ENCODE data around the gene SERPINB10. TPM values are rescaled to one million over a fixed set of nuclear protein-coding genes. Genes with fewer than 3 reads are reported as not detected.
A peak's percentile ranks its signal among the peaks of the same experiment; 100 is the strongest.

SERPINB10 gene
- total and polyA plus RNA-seq, 2 donors from 2014 or later = not detected

GRCh38 chr18:63860531-63860930, 47.2 kb upstream of the SERPINB10 start:
- DNase-seq (no peak), FAIRE-seq (no peak)
- intact Hi-C loops (cut with DNase I) = no loop called here
- Histone ChIP-seq H3K27me3 (ENCODE audit: control insufficient read depth, insufficient read depth, low read length) (no peaks in the 10 kb centered on the region), H3K27ac (ENCODE audit: low read depth in 2 of 2, low read length in 2 of 2) (no peak overlapping the region), H3K36me3 (ENCODE audit: control insufficient read depth in 2 of 3, insufficient read depth in 3 of 3, low read length in 3 of 3) (no peaks in the 10 kb centered on the region), H3K9ac (ENCODE audit: low read length in 3 of 3) (no peak overlapping the region), H3K4me1 (ENCODE audit: control insufficient read depth in 2 of 3, insufficient read depth in 2 of 3, low read depth in 1 of 3, low read length in 3 of 3) (no peaks in the 10 kb centered on the region), H3K9me3 (ENCODE audit: control insufficient read depth in 2 of 3, insufficient read depth in 1 of 3, low read length in 3 of 3) (peaks cover 0 to 2% (median 0%) of the 10 kb centered on the region in 3 donors), H3K4me3 (ENCODE audit: low read length in 3 of 3) (no peak overlapping the region)
- TF ChIP-seq, protein P1, sequence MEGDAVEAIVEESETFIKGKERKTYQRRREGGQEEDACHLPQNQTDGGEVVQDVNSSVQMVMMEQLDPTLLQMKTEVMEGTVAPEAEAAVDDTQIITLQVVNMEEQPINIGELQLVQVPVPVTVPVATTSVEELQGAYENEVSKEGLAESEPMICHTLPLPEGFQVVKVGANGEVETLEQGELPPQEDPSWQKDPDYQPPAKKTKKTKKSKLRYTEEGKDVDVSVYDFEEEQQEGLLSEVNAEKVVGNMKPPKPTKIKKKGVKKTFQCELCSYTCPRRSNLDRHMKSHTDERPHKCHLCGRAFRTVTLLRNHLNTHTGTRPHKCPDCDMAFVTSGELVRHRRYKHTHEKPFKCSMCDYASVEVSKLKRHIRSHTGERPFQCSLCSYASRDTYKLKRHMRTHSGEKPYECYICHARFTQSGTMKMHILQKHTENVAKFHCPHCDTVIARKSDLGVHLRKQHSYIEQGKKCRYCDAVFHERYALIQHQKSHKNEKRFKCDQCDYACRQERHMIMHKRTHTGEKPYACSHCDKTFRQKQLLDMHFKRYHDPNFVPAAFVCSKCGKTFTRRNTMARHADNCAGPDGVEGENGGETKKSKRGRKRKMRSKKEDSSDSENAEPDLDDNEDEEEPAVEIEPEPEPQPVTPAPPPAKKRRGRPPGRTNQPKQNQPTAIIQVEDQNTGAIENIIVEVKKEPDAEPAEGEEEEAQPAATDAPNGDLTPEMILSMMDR (IDR thresholded peaks at IDR 0.05; ENCODE audit: borderline replicate concordance, extremely low read depth, insufficient read depth) = no peak

DNA sequence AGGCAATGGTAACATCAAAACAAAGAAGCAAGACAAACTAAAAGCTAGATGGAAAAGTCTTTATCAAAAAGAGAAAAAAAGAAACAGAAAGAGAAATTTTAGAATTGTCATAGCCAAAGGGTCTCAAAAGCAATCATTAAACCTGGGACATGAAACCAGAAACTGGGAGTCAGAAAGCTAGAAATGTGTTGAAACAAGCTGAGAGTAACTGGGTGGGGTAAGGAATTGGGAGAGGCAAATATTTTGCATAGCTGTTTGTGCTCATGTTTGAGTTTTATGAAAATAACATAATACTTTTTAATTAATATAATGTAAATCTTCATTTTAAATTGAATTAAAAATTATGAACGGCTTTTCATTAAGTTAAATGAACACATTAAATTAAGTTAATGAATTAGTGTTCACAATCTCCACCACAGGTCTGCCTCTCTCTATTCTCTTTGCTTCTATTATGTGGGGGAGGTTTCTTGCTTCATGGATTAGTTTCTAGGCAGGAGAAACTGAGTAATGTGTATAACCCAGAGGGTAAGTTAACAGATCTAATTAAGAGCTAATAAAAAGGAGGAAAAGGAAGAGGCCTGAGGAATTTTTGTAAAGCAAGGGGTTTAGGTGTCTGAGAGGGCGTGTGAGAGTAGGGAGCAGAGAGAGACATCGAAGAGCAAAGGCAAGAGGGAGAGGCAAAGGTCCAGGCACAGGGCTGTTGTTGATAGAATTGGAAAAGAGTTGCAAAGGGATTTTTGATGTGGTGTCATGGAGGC, 40.2 kb upstream of the SERPINB10 start:
- no peak overlapping the region for H3K27ac ChIP-seq (ENCODE audit: low read depth in 2 of 2, low read length in 2 of 2)

DNA sequence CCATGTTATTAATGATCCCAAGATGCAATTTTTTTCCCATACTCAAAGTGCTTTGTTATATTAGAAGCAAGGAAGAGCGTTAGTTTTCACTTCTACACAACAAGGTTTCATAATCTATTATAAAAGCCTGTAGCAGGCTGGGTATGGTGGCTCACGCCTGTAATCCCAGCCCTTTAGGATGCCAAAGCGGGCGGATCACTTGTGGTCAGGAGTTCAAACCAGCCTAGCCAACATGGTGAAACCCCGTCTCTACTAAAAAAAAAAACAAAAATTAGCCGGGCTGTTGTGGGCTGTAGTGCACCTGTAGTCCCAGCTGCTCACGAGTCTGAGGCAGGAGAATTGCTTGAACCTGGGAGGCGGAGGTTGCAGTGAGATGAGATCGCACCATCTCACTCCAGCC, 39.2 kb upstream of the SERPINB10 start:
- Histone ChIP-seq H3K27me3 (ENCODE audit: control insufficient read depth, insufficient read depth, low read length) (no peaks in the 10 kb centered on the region), H3K36me3 (ENCODE audit: control insufficient read depth in 2 of 3, insufficient read depth in 3 of 3, low read length in 3 of 3) (no peaks in the 10 kb centered on the region), H3K9me3 (ENCODE audit: control insufficient read depth in 2 of 3, insufficient read depth in 1 of 3, low read length in 3 of 3) (no peaks in the 10 kb centered on the region), H3K4me3 (ENCODE audit: low read length in 3 of 3) (no peak overlapping the region), H3K9ac (ENCODE audit: low read length in 3 of 3) (no peak overlapping the region), H3K27ac (ENCODE audit: low read depth in 2 of 2, low read length in 2 of 2) (no peak overlapping the region), H3K4me1 (ENCODE audit: control insufficient read depth in 2 of 3, insufficient read depth in 2 of 3, low read depth in 1 of 3, low read length in 3 of 3) (no peaks in the 10 kb centered on the region)
- TF ChIP-seq, protein P1 (IDR thresholded peaks at IDR 0.05; ENCODE audit: borderline replicate concordance, extremely low read depth, insufficient read depth) = no peak
- FAIRE-seq (no peak), DNase-seq (no peak)
- intact Hi-C loops (cut with DNase I) = no loop called here

More for the DNA sequence above, 40.2 kb upstream of the SERPINB10 start:
- intact Hi-C loops (cut with DNase I) = no loop called here
- H3K36me3 ChIP-seq (ENCODE audit: control insufficient read depth in 2 of 3, insufficient read depth in 3 of 3, low read length in 3 of 3) = no peaks in the 10 kb centered on the region
- no peak overlapping the region for H3K9ac ChIP-seq (ENCODE audit: low read length in 3 of 3)
- no peaks in the 10 kb centered on the region for H3K4me1 ChIP-seq (ENCODE audit: control insufficient read depth in 2 of 3, insufficient read depth in 2 of 3, low read depth in 1 of 3, low read length in 3 of 3)
- H3K27me3 ChIP-seq (ENCODE audit: control insufficient read depth, insufficient read depth, low read length) = no peaks in the 10 kb centered on the region
- TF ChIP-seq, protein P1 (IDR thresholded peaks at IDR 0.05; ENCODE audit: borderline replicate concordance, extremely low read depth, insufficient read depth) = no peak
- no peak overlapping the region for H3K4me3 ChIP-seq (ENCODE audit: low read length in 3 of 3)
- no peaks in the 10 kb centered on the region for H3K9me3 ChIP-seq (ENCODE audit: control insufficient read depth in 2 of 3, insufficient read depth in 1 of 3, low read length in 3 of 3)
- FAIRE-seq (no peak), DNase-seq (peak in 1 of 5 donors; percentile 2)

All from kidney (tissue), 14 donors.